HepG2 (cell line): ENCODE data around the gene HBD. TPM values are rescaled to one million over a fixed set of nuclear protein-coding genes. Genes with fewer than 3 reads are reported as not detected.

Experiments used
- ATAC-seq: fragments of 200-7000 bp; cut with Tn5 transposase; 3 replicates; pipeline ENCODE4 v1.9.1; 2020; ENCODE audit warnings: mild to moderate bottlenecking, moderate library complexity
- BruUV-seq: library from RNA; stranded (reverse); fragments of 400-500 nt; replicated peaks from 2 replicates; lab custom pipeline; 2021; lab: Mats Ljungman, UMichigan
- CTCF ChIA-PET: fragments of 300-600 bp; formaldehyde crosslinking; extraction: SDS; loops from one replicate; lab custom pipeline; 2021; ENCODE audit warnings: low total read pairs, inconsistent platforms, low intra/inter-chr PET ratio; lab: Yijun Ruan, JAX
- POLR2A ChIA-PET: fragments of 350-600 bp; sonication (Branson Sonifier 250); formaldehyde crosslinking; loops from one replicate; lab custom pipeline; 2020; ENCODE audit warnings: antibody characterized with exemption, inconsistent platforms; lab: Yijun Ruan, JAX
- DNase-seq: peaks from one replicate; pipeline ENCODE4 v3.0.0-alpha.2; 2015; ENCODE audit warnings: low spot score
- FAIRE-seq: peaks from 3 replicates; lab custom pipeline; 2011; peaks lifted over from hg19 to GRCh38; lab: Jason Lieb, UNC
- H2AFZ ChIP-seq: one replicate; pipeline ENCODE4 v1.6.1; 2011; ENCODE audit warnings: low read length, inconsistent platforms
- H3K27ac ChIP-seq: fragments of 300-600 bp; 3 replicates; pipeline ENCODE4 v1.8.0; 2011; ENCODE audit warnings: mixed run types, mild to moderate bottlenecking, mixed read lengths, low read length, inconsistent platforms; ENCODE audit not compliant: insufficient read depth; ENCODE audit errors: extremely low read length
- H3K27me3 ChIP-seq, 2 experiments: fragments of 200-600 bp in 1 of 2; 2 replicates in 1 of 2; 3 replicates in 1 of 2; pipeline versions ENCODE4 v1.6.0 to v1.8.0; 2011; ENCODE audit warnings: low read length in 2 of 2, mild to moderate bottlenecking in 2 of 2, moderate library complexity in 2 of 2, inconsistent platforms in 1 of 2; ENCODE audit not compliant: insufficient read depth in 2 of 2, control insufficient read depth in 1 of 2
- H3K36me3 ChIP-seq, 2 experiments: fragments of 200-600 bp in 1 of 2; replicated peaks in 1 of 2; 2 replicates in 1 of 2; 3 replicates in 1 of 2; pipeline versions ENCODE4 v1.5.1 to v1.8.0; 2011; ENCODE audit warnings: low read length in 2 of 2, inconsistent platforms in 1 of 2; ENCODE audit not compliant: insufficient read depth in 2 of 2, control insufficient read depth in 1 of 2
- H3K4me1 ChIP-seq: 2 replicates; pipeline ENCODE4 v1.5.1; 2012; ENCODE audit warnings: low read length, inconsistent platforms; ENCODE audit not compliant: insufficient read depth
- H3K4me2 ChIP-seq: 2 replicates; pipeline ENCODE4 v1.6.0; 2011; ENCODE audit warnings: low read depth, low read length, inconsistent platforms
- H3K4me3 ChIP-seq, 3 experiments: fragments of 200-600 bp in 1 of 3; sonication (generic), shearing (Covaris generic) in 1 of 3; replicated peaks in 1 of 3; 2 replicates each; pipeline ENCODE4 v1.5.1; 2011 to 2016; ENCODE audit warnings: low read length in 3 of 3, inconsistent platforms in 2 of 3, low read depth in 2 of 3, mild to moderate bottlenecking in 2 of 3, control low read depth in 1 of 3, mixed read lengths in 1 of 3; ENCODE audit not compliant: insufficient read depth in 1 of 3
- H3K79me2 ChIP-seq: one replicate; pipeline ENCODE4 v1.6.1; 2011; ENCODE audit warnings: low read length, inconsistent platforms; ENCODE audit not compliant: insufficient read depth
- H3K9ac ChIP-seq: 2 replicates; pipeline ENCODE4 v1.6.0; 2011; ENCODE audit warnings: mild to moderate bottlenecking, low read depth, low read length, inconsistent platforms; ENCODE audit not compliant: insufficient read depth
- H3K9me3 ChIP-seq: 2 replicates; pipeline ENCODE4 v1.5.1; 2012; ENCODE audit warnings: mild to moderate bottlenecking, low read length
- H4K20me1 ChIP-seq: 2 replicates; pipeline ENCODE4 v1.6.0; 2011; ENCODE audit warnings: inconsistent platforms, mild to moderate bottlenecking, low read length, moderate library complexity; ENCODE audit not compliant: insufficient read depth
- ATRX ChIP-seq: sonication (generic); formaldehyde crosslinking; IDR thresholded peaks from 2 replicates; pipeline ENCODE4 v1.4.0; 2020; ENCODE audit warnings: missing genetic modification reagents, borderline replicate concordance
- CHD2 ChIP-seq: IDR thresholded peaks from 2 replicates; pipeline ENCODE4 v1.6.1; 2011; ENCODE audit warnings: low read depth, low read length, improper control_type of control experiment
- MEIS2 ChIP-seq: sonication (generic); formaldehyde crosslinking; IDR thresholded peaks from 2 replicates; pipeline ENCODE4 v1.9.0; 2021; ENCODE audit warnings: mild to moderate bottlenecking, missing genetic modification reagents
- NCOA1 ChIP-seq: sonication (generic); formaldehyde crosslinking; IDR thresholded peaks from 2 replicates; pipeline ENCODE4 v1.9.0; 2021; ENCODE audit warnings: missing genetic modification reagents
- YEATS4 ChIP-seq: sonication (generic); formaldehyde crosslinking; IDR thresholded peaks from 2 replicates; pipeline ENCODE4 v1.4.0; 2020; ENCODE audit warnings: missing genetic modification reagents, borderline replicate concordance
- ZFX ChIP-seq: sonication (generic); formaldehyde crosslinking; IDR thresholded peaks from 2 replicates; pipeline ENCODE4 v1.4.0; 2020; ENCODE audit warnings: mild to moderate bottlenecking, low read depth, missing genetic modification reagents, moderate library complexity
- ZNF788 ChIP-seq: sonication (generic); formaldehyde crosslinking; IDR thresholded peaks from 2 replicates; pipeline ENCODE4 v1.5.0; 2020; ENCODE audit warnings: mild to moderate bottlenecking, missing genetic modification reagents, borderline replicate concordance
- WGBS: methylation state at CpG from one replicate; pipeline ENCODE4 v1.1.6; 2017; ENCODE audit warnings: low lambda C conversion rate; 5-methylcytosine and 5-hydroxymethylcytosine counted together
- in situ Hi-C: cut with HindIII; loops from 2 replicates; pipeline ENCODE4 v1.10.0; 2017; ENCODE audit warnings: low pct_unique_long_range_greater_than_20kb; ENCODE audit not compliant: extremely low pct_ligation_motif_present
- intact Hi-C: fragments of 100-400 bp; cut with micrococcal nuclease; formaldehyde crosslinking; loops from one replicate; pipeline ENCODE4 v1.10.0; 2022; ENCODE audit not compliant: unreplicated experiment
- polyA plus RNA-seq, 8 experiments: library from polyadenylated mRNA; depleted of rRNA in 3 of 8; stranded (reverse) in 7 of 8; unstranded in 1 of 8; fragments of >200 nt; fragmentation: Illumina TruSeq in 4 of 8; extraction: Trizol in 4 of 8; gene quantifications; 2 replicates each; pipeline versions ENCODE4 v1.2.1 to v1.2.3, GENCODE V29; 2011 to 2016; ENCODE audit warnings: low read depth in 4 of 8, missing spikeins in 1 of 8, mixed read lengths in 1 of 8; ENCODE audit not compliant: insufficient read depth in 1 of 8
- total RNA-seq, 5 experiments: library from RNA; depleted of rRNA; stranded (reverse); fragments of >200 nt; fragmentation: Illumina TruSeq; extraction: Trizol; gene quantifications; 2 replicates each; pipeline ENCODE4 v1.2.3, GENCODE V29; 2016; ENCODE audit warnings: low read depth in 1 of 5
- TF ChIP-seq, protein P1 (sequence below): sonication (generic); formaldehyde crosslinking; IDR thresholded peaks from 2 replicates; pipeline ENCODE4 v1.4.0; 2020; ENCODE audit warnings: missing genetic modification reagents
- TF ChIP-seq, protein P2 (sequence below): sonication (generic); formaldehyde crosslinking; IDR thresholded peaks from 2 replicates; pipeline ENCODE4 v1.4.0; 2020; ENCODE audit warnings: missing genetic modification reagents, borderline replicate concordance
- TF ChIP-seq, protein P3 (sequence below): sonication (generic); formaldehyde crosslinking; IDR thresholded peaks from 2 replicates; pipeline ENCODE4 v1.4.0; 2020; ENCODE audit warnings: missing genetic modification reagents

The HBD gene
- total and polyA plus RNA-seq, 2 of the 13 experiments (the other 11 are each of a cell fraction or from before 2014, with no cell fraction given), result not detected

DNA sequence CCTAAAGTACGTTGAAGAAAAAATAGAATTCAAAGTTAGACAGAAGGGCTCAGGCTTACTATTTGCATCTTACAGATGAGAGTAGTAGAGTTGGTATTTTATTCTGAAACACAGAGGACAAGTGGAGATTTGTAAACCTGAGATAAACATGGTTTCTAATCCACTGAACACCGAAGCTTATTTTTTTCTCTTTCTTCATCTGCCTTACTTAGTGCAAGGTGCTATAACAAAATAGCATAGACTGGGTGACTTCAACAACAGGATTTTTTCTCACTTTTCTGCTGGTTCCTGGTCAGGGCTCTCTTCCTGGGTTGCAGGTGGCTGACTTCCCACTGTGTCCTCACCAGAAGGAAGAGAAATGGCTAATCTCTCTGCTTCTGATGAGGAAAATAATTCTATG is 17.5 kb upstream of the HBD start (continued):
- TF ChIP-seq, protein P1, sequence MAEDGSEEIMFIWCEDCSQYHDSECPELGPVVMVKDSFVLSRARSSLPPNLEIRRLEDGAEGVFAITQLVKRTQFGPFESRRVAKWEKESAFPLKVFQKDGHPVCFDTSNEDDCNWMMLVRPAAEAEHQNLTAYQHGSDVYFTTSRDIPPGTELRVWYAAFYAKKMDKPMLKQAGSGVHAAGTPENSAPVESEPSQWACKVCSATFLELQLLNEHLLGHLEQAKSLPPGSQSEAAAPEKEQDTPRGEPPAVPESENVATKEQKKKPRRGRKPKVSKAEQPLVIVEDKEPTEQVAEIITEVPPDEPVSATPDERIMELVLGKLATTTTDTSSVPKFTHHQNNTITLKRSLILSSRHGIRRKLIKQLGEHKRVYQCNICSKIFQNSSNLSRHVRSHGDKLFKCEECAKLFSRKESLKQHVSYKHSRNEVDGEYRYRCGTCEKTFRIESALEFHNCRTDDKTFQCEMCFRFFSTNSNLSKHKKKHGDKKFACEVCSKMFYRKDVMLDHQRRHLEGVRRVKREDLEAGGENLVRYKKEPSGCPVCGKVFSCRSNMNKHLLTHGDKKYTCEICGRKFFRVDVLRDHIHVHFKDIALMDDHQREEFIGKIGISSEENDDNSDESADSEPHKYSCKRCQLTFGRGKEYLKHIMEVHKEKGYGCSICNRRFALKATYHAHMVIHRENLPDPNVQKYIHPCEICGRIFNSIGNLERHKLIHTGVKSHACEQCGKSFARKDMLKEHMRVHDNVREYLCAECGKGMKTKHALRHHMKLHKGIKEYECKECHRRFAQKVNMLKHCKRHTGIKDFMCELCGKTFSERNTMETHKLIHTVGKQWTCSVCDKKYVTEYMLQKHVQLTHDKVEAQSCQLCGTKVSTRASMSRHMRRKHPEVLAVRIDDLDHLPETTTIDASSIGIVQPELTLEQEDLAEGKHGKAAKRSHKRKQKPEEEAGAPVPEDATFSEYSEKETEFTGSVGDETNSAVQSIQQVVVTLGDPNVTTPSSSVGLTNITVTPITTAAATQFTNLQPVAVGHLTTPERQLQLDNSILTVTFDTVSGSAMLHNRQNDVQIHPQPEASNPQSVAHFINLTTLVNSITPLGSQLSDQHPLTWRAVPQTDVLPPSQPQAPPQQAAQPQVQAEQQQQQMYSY (CRISPR knock-in tag), result no peak
- no peak for TF ChIP-seq MEIS2 (CRISPR knock-in tag)
- TF ChIP-seq YEATS4 (CRISPR knock-in tag), result no peak
- no peak for TF ChIP-seq NCOA1 (CRISPR knock-in tag)
- TF ChIP-seq, protein P2, sequence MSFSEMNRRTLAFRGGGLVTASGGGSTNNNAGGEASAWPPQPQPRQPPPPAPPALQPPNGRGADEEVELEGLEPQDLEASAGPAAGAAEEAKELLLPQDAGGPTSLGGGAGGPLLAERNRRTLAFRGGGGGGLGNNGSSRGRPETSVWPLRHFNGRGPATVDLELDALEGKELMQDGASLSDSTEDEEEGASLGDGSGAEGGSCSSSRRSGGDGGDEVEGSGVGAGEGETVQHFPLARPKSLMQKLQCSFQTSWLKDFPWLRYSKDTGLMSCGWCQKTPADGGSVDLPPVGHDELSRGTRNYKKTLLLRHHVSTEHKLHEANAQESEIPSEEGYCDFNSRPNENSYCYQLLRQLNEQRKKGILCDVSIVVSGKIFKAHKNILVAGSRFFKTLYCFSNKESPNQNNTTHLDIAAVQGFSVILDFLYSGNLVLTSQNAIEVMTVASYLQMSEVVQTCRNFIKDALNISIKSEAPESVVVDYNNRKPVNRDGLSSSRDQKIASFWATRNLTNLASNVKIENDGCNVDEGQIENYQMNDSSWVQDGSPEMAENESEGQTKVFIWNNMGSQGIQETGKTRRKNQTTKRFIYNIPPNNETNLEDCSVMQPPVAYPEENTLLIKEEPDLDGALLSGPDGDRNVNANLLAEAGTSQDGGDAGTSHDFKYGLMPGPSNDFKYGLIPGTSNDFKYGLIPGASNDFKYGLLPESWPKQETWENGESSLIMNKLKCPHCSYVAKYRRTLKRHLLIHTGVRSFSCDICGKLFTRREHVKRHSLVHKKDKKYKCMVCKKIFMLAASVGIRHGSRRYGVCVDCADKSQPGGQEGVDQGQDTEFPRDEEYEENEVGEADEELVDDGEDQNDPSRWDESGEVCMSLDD (CRISPR knock-in tag), result no peak

DNA sequence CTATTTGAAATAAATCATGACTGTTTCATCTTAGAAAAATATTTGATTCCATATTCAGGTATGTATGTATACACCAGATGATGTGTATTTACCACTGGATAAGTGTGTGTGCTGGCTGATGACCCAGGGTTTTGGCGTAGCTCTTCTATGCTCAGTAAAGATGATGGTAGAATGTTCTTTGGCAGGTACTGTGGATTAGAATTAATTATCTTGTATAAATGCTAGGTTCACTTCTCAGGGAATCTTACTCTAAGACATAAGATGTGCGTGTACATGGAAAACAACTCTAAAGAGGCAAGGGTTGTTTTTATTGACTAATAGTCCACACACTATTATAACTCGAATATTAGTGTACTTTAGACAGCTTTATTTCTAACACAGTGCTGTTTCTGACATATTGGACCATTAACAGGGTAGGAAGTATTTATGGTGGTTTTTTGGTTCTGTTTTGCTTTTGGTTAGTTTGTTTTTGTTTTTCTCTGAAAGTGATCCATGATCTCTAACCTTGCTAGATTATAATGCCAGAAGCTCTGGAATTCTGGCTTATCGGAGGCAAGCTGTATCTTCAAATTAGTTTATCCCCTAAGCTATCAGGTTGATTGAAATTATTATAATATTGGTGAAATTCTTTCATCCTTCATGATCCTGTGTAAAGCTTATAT is 16.4 kb upstream of the HBD start:
- no peak overlapping the region for H3K4me3 ChIP-seq
- no peaks in the 10 kb centered on the region for H4K20me1 ChIP-seq
- 17% methylated on average over 4 of the region's 4 CpGs for WGBS
- H3K4me2 ChIP-seq, result no peak overlapping the region
- no peaks in the 10 kb centered on the region for H3K9me3 ChIP-seq
- no peak overlapping the region for H3K9ac ChIP-seq
- POLR2A ChIA-PET, result no interaction called here
- CTCF ChIA-PET, result no interaction called here
- H2AFZ ChIP-seq, result no peak overlapping the region
- FAIRE-seq (no peak), ATAC-seq (no peak), DNase-seq (no peak)
- no peaks in the 10 kb centered on the region for H3K4me1 ChIP-seq
- H3K79me2 ChIP-seq, result no peaks in the 10 kb centered on the region
- no peaks in the 10 kb centered on the region for H3K36me3 ChIP-seq
- H3K27me3 ChIP-seq, result peaks cover 0 to 2% of the 10 kb centered on the region in 2 experiments; a peak in 2 of 5 replicates
- no TSS peak for BruUV-seq
- in situ Hi-C loops (no loop called here), intact Hi-C loops (no loop called here)
- no peak overlapping the region for H3K27ac ChIP-seq
- no peak for TF ChIP-seq ATRX (CRISPR knock-in tag)
- no peak for TF ChIP-seq CHD2
- TF ChIP-seq, protein P3, sequence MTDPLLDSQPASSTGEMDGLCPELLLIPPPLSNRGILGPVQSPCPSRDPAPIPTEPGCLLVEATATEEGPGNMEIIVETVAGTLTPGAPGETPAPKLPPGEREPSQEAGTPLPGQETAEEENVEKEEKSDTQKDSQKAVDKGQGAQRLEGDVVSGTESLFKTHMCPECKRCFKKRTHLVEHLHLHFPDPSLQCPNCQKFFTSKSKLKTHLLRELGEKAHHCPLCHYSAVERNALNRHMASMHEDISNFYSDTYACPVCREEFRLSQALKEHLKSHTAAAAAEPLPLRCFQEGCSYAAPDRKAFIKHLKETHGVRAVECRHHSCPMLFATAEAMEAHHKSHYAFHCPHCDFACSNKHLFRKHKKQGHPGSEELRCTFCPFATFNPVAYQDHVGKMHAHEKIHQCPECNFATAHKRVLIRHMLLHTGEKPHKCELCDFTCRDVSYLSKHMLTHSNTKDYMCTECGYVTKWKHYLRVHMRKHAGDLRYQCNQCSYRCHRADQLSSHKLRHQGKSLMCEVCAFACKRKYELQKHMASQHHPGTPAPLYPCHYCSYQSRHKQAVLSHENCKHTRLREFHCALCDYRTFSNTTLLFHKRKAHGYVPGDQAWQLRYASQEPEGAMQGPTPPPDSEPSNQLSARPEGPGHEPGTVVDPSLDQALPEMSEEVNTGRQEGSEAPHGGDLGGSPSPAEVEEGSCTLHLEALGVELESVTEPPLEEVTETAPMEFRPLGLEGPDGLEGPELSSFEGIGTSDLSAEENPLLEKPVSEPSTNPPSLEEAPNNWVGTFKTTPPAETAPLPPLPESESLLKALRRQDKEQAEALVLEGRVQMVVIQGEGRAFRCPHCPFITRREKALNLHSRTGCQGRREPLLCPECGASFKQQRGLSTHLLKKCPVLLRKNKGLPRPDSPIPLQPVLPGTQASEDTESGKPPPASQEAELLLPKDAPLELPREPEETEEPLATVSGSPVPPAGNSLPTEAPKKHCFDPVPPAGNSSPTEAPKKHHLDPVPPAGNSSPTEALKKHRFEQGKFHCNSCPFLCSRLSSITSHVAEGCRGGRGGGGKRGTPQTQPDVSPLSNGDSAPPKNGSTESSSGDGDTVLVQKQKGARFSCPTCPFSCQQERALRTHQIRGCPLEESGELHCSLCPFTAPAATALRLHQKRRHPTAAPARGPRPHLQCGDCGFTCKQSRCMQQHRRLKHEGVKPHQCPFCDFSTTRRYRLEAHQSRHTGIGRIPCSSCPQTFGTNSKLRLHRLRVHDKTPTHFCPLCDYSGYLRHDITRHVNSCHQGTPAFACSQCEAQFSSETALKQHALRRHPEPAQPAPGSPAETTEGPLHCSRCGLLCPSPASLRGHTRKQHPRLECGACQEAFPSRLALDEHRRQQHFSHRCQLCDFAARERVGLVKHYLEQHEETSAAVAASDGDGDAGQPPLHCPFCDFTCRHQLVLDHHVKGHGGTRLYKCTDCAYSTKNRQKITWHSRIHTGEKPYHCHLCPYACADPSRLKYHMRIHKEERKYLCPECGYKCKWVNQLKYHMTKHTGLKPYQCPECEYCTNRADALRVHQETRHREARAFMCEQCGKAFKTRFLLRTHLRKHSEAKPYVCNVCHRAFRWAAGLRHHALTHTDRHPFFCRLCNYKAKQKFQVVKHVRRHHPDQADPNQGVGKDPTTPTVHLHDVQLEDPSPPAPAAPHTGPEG (CRISPR knock-in tag), result no peak
- TF ChIP-seq ZNF788 (CRISPR knock-in tag), result no peak
- no peak for TF ChIP-seq ZFX (CRISPR knock-in tag)
